Measurements from ENCODE around the gene TOP3B.

GRCh38 chr22:22022255-22022840 is 39.8 kb upstream of the TOP3B start:
- no peak for TF ChIP-seq RAD21 (IDR thresholded peaks at IDR 0.05; ENCODE audit: low read depth)
- no peak for TF ChIP-seq REST (IDR thresholded peaks at IDR 0.05; ENCODE audit: low read depth)
- no peak for TF ChIP-seq TCF12 (IDR thresholded peaks at IDR 0.05; ENCODE audit: low read depth)
- TF ChIP-seq MAX (IDR thresholded peaks at IDR 0.05): no peak
- no peak for TF ChIP-seq FOXM1 (IDR thresholded peaks at IDR 0.05; ENCODE audit: borderline replicate concordance, low read depth)

Measured in Ishikawa (cell line).